ENCODE results near the gene RPS6KA1. TPM values are rescaled to one million over a fixed set of nuclear protein-coding genes. Genes with fewer than 3 reads are reported as not detected.

Gene RPS6KA1
- total RNA-seq, 4 donors from 2014 or later: 11.4 to 46.1 (median 28.1) TPM

- ATAC-seq (ENCODE audit: low FRiP score) (no peak), DNase-seq (ENCODE audit: low spot score) (no peak)
- TF ChIP-seq CTCF (IDR thresholded peaks at IDR 0.05): no peak
Observed at GRCh38 chr1:26543462-26543861, 13.9 kb downstream of the RPS6KA1 start.

- ATAC-seq (ENCODE audit: low FRiP score): no peak
- DNase-seq (ENCODE audit: low spot score): no peak
- no peak for TF ChIP-seq CTCF (IDR thresholded peaks at IDR 0.05)
Observed at GRCh38 chr1:26544126-26544525, 14.6 kb downstream of the RPS6KA1 start.

GRCh38 chr1:26545969-26546323 lies 16.4 kb downstream of the RPS6KA1 start:
- TF ChIP-seq CTCF (IDR thresholded peaks at IDR 0.05): no peak
- no peak for DNase-seq (ENCODE audit: low spot score)
- ATAC-seq (ENCODE audit: low FRiP score): no peak

- no peak for ATAC-seq (ENCODE audit: low FRiP score)
- no peak for DNase-seq (ENCODE audit: low spot score)
- TF ChIP-seq CTCF (IDR thresholded peaks at IDR 0.05): no peak
Observed at GRCh38 chr1:26546375-26546774, 16.8 kb downstream of the RPS6KA1 start.

GRCh38 chr1:26546819-26547218 lies 17.3 kb downstream of the RPS6KA1 start:
- no peak for TF ChIP-seq CTCF (IDR thresholded peaks at IDR 0.05)
- DNase-seq (ENCODE audit: low spot score) (no peak), ATAC-seq (ENCODE audit: low FRiP score) (no peak)

- TF ChIP-seq CTCF (IDR thresholded peaks at IDR 0.05): no peak
- ATAC-seq (ENCODE audit: low FRiP score) (no peak), DNase-seq (ENCODE audit: low spot score) (no peak)
Observed at GRCh38 chr1:26548841-26549240, 19.3 kb downstream of the RPS6KA1 start.

GRCh38 chr1:26550946-26551345 lies 21.4 kb downstream of the RPS6KA1 start:
- TF ChIP-seq CTCF (IDR thresholded peaks at IDR 0.05): no peak
- ATAC-seq (ENCODE audit: low FRiP score) (no peak), DNase-seq (ENCODE audit: low spot score) (no peak)

Data from omental fat pad (tissue), 4 donors.